ENCODE results near the gene ASTL. TPM values are rescaled to one million over a fixed set of nuclear protein-coding genes. Genes with fewer than 3 reads are reported as not detected.

ASTL gene
- total RNA-seq, 1 experiment from 2014 or later = 0.34 TPM

DNA sequence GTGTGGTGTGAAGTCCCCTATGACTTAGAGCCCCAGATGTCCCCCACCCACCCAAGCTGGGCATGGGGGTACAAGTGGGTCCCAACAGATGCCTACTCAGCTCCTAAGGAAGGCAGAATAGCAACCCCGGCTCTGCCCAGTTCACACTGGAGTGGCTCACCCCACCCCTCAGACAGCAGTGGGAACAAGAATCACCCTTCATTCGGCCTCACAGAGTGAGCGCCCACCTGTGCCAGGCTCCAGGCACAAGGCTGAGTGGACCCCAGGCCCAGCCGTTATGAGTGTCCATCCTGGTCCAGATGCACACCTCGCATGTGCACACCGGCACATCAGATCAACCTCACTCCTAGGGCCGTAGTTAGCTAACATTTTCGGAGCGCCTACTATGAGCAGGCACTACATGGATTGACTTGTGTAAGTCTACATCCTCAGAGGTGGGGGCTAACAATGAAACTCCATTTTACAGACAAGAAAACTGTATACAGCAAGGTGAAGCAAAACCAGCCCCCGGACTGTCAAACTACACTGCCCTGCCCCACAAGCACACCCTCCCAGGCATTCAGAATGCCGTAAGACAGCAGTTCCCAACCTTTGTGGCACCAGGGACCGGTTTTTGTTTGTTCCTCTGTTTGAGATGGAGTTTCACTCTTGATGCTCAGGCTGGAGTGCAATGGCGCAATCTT is 2.8 kb upstream of the ASTL start:
- no peak for ATAC-seq

More for the DNA sequence above, 2.8 kb upstream of the ASTL start:
- Histone ChIP-seq H3K4me2 (ENCODE audit: low read length) (no peak overlapping the region), H3K4me1 (ENCODE audit: control insufficient read depth in 1 of 2, insufficient read depth in 2 of 2, low read length in 2 of 2) (peaks cover 13 to 42% of the 10 kb centered on the region in 2 experiments), H3K9ac (ENCODE audit: low read length) (no peak overlapping the region), H4K20me1 (ENCODE audit: insufficient read depth) (no peaks in the 10 kb centered on the region), H3K36me3 (ENCODE audit: control insufficient read depth in 1 of 2, insufficient read depth in 2 of 2, low read length in 2 of 2) (peaks cover 4 to 15% of the 10 kb centered on the region in 2 experiments; a peak in 2 of 4 replicates), H3K9me2 (ENCODE audit: insufficient read depth) (no peaks in the 10 kb centered on the region), H3K27ac (ENCODE audit: low read depth, low read length) (no peak overlapping the region), H3K79me2 (ENCODE audit: insufficient read depth, low read length) (peaks cover 21% of the 10 kb centered on the region), H2AFZ (ENCODE audit: low read depth, low read length, poor library complexity, severe bottlenecking) (no peak overlapping the region), H3K27me3 (ENCODE audit: insufficient read depth, low read length) (no peaks in the 10 kb centered on the region), H3K9me3 (ENCODE audit: control insufficient read depth in 1 of 2, insufficient read depth in 1 of 2, low read depth in 1 of 2, low read length in 2 of 2) (no peaks in the 10 kb centered on the region), H3K4me3 (replicated peaks in 1 of 2; ENCODE audit: low read depth in 1 of 2, low read length in 2 of 2) (no peak overlapping the region)
- TF ChIP-seq, protein P1, sequence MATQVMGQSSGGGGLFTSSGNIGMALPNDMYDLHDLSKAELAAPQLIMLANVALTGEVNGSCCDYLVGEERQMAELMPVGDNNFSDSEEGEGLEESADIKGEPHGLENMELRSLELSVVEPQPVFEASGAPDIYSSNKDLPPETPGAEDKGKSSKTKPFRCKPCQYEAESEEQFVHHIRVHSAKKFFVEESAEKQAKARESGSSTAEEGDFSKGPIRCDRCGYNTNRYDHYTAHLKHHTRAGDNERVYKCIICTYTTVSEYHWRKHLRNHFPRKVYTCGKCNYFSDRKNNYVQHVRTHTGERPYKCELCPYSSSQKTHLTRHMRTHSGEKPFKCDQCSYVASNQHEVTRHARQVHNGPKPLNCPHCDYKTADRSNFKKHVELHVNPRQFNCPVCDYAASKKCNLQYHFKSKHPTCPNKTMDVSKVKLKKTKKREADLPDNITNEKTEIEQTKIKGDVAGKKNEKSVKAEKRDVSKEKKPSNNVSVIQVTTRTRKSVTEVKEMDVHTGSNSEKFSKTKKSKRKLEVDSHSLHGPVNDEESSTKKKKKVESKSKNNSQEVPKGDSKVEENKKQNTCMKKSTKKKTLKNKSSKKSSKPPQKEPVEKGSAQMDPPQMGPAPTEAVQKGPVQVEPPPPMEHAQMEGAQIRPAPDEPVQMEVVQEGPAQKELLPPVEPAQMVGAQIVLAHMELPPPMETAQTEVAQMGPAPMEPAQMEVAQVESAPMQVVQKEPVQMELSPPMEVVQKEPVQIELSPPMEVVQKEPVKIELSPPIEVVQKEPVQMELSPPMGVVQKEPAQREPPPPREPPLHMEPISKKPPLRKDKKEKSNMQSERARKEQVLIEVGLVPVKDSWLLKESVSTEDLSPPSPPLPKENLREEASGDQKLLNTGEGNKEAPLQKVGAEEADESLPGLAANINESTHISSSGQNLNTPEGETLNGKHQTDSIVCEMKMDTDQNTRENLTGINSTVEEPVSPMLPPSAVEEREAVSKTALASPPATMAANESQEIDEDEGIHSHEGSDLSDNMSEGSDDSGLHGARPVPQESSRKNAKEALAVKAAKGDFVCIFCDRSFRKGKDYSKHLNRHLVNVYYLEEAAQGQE (IDR thresholded peaks at IDR 0.05; ENCODE audit: low read depth) = no peak
- TF ChIP-seq EZH2 (IDR thresholded peaks at IDR 0.05) (no peak), POLR2A (IDR thresholded peaks at IDR 0.05; ENCODE audit: borderline replicate concordance, extremely low read depth, insufficient read depth, insufficient read length) (no peak), RAD21 (IDR thresholded peaks at IDR 0.05; ENCODE audit: low read depth) (no peak), POLR2AphosphoS5 (IDR thresholded peaks at IDR 0.05; ENCODE audit: low read depth, low read length) (no peak), FOSL1 (IDR thresholded peaks at IDR 0.05; ENCODE audit: low read depth) (no peak), ELF1 (IDR thresholded peaks at IDR 0.05; ENCODE audit: borderline replicate concordance, low read depth) (no peak), SIN3A (IDR thresholded peaks at IDR 0.05; ENCODE audit: low read depth) (no peak), EZH2phosphoT487 (IDR thresholded peaks at IDR 0.05; ENCODE audit: borderline replicate concordance) (no peak), CEBPB (IDR thresholded peaks at IDR 0.05; ENCODE audit: low read depth) (no peak), SP1 (IDR thresholded peaks at IDR 0.05; ENCODE audit: low read depth) (no peak), ZNF274 (IDR thresholded peaks at IDR 0.05; ENCODE audit: low read depth, low read length) (no peak), EGR1 (IDR thresholded peaks at IDR 0.05; ENCODE audit: low read depth) (no peak), YY1 (IDR thresholded peaks at IDR 0.05; ENCODE audit: extremely low read depth, insufficient replicate concordance, low read depth, low read length) (no peak)
- TF ChIP-seq, protein P2, sequence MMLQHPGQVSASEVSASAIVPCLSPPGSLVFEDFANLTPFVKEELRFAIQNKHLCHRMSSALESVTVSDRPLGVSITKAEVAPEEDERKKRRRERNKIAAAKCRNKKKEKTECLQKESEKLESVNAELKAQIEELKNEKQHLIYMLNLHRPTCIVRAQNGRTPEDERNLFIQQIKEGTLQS (IDR thresholded peaks at IDR 0.05) = no peak
- TF ChIP-seq, protein P3, sequence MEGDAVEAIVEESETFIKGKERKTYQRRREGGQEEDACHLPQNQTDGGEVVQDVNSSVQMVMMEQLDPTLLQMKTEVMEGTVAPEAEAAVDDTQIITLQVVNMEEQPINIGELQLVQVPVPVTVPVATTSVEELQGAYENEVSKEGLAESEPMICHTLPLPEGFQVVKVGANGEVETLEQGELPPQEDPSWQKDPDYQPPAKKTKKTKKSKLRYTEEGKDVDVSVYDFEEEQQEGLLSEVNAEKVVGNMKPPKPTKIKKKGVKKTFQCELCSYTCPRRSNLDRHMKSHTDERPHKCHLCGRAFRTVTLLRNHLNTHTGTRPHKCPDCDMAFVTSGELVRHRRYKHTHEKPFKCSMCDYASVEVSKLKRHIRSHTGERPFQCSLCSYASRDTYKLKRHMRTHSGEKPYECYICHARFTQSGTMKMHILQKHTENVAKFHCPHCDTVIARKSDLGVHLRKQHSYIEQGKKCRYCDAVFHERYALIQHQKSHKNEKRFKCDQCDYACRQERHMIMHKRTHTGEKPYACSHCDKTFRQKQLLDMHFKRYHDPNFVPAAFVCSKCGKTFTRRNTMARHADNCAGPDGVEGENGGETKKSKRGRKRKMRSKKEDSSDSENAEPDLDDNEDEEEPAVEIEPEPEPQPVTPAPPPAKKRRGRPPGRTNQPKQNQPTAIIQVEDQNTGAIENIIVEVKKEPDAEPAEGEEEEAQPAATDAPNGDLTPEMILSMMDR (IDR thresholded peaks at IDR 0.05 in 2 of 3, conservative IDR thresholded peaks at IDR 0.05 in 1 of 3; ENCODE audit: borderline replicate concordance in 1 of 3, insufficient read depth in 1 of 3, low read depth in 2 of 3, low read length in 2 of 3) = no peak
- TF ChIP-seq, protein P4, sequence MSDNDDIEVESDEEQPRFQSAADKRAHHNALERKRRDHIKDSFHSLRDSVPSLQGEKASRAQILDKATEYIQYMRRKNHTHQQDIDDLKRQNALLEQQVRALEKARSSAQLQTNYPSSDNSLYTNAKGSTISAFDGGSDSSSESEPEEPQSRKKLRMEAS (IDR thresholded peaks at IDR 0.05) = no peak
- CTCF ChIA-PET = interaction anchor here (2.6 kb wide), 1 partner anchor 33 kb away, joined by 9 read pairs; no protein-coding TSS in a partner anchor
- intact Hi-C loops (cut with micrococcal nuclease) = no loop called here
- POLR2A ChIA-PET = no interaction called here
- DNase-seq (ENCODE audit: low read depth, low spot score) = no peak
- no TSS peak for BruUV-seq (replicated peaks)
- RAD21 ChIA-PET (ENCODE audit: low non-redundant PET in 1 of 2, low total read pairs in 2 of 2, uncharacterized antibody in 2 of 2, unreplicated experiment in 2 of 2) = interaction anchor here in 1 of 2 experiments (1.8 kb wide), 1 partner anchor 33 kb away, joined by 6 read pairs; no protein-coding TSS in a partner anchor
